NCI-H2171 (cell line): ENCODE results near the gene PRR33.
"Not testable (repeated sequence)": the region's sequence is repeated elsewhere in the genome, so short reads cannot be mapped to it uniquely, and the experiment has no call there.

Source experiments
- DNase-seq: peaks from one replicate; lab custom pipeline; 2025; lab: John Stamatoyannopoulos, UW

PRR33 gene

DNA sequence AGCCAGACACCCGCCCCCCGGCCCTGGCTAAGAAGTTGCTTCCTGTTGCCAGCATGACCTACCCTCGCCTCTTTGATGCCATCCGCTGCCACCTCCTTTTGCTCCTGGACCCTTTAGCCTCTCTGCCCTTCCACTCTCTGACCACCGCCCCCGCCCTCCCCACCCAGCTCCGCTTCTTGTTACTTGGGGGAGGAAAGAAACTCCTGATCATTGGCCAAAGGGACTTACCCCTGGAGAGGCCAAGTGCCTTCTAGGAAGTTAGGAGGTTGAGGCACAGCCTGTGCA is at the start of gene PRR33:
TSS of gene PRR33 (minus strand) at position 65 of the 285 bp plus-strand sequence. CDS start 1,311 bp downstream, outside the sequence.
- DNase-seq = no peak

GRCh38 chr11:1939788-1940187 is 48.1 kb upstream of the PRR33 start:
- DNase-seq = not testable (repeated sequence)

- no peak for DNase-seq
These were observed 47.4 kb upstream of the PRR33 start for GRCh38 chr11:1939006-1939625.

- DNase-seq = no peak
These were observed 46.8 kb upstream of the PRR33 start for GRCh38 chr11:1938343-1939005.

DNA sequence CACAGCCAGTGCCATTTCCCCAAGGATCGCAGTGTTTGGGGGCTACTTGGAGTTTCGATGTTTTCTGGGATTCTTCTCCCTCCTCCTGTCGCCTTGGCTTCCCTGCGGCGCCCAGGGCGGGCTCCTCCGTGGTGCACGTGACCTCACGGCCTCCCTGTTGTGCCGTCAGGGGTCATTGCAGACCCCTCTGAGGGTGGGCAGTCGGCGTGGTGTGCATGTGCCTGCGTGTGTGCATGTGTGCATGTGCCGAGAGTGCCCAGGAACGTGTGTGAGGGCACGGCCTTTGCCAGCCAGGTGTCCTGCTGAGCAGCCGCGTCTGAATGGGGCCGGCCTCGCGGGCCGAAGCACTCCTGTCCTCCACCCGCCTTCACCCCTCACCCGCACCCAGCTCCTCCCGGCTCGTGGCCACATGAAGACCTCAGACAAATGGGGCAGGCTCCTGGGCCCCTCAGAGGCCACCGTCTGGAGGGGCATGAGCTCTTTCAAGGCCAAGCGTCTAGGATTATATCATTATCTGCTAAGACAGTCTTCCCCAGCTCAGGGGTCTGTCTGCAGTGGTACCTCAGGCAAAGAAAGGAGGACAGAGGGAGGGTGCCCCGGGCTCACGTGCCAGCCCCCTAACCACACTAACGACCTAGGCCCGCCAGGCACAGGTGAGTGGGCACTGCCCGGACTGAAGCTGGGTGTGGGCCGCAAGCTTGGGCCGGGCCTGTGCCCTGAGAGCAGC is 46.1 kb upstream of the PRR33 start:
- no peak for DNase-seq

- DNase-seq = no peak
These were observed 45.3 kb upstream of the PRR33 start for GRCh38 chr11:1936781-1937615.

GRCh38 chr11:1936072-1936780 is 44.5 kb upstream of the PRR33 start:
- no peak for DNase-seq

DNA sequence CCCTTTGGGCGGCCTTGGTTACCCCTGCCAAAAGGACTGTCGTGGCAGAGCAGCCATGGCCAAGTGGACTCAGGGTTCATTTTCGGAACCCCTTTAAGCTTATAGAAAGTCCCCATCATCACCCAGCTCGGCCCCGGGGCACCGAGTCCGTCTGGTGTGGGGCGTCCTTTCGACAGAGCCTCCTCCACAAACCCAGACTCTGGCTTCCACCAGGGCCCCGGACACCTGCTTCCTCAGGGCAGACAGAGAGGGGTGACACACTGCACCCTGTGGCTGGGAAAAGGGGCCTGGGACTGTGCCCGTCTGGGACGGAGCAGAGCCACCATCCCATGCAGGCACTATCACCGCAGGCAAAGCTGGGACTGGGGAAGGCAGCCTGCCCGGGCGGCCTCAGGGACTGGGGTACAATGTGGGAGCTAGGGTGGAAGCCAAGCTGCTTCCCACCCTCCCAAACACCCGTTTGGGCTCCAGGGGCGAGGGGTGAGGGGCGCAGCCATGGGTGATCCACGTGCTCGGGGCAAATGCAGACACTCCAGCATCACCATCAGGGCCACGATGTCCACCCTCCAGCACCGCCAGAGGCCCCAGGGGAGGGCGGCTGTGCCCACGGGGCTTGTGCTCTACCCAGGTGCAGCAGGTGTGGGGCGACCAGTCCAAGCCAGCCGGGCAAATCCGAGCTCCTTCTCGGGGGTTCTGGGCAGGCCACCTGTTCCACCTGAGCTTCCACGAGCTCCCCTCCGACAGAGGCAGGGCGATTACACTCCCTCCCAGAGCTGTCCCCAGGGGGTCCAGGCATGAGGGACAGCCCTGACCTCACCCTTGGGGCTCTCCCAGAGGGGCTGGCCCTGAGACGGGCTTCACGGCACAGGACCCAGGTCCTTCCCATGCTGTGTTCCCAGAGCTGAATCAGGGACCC is 43.7 kb upstream of the PRR33 start:
- no peak for DNase-seq

DNA sequence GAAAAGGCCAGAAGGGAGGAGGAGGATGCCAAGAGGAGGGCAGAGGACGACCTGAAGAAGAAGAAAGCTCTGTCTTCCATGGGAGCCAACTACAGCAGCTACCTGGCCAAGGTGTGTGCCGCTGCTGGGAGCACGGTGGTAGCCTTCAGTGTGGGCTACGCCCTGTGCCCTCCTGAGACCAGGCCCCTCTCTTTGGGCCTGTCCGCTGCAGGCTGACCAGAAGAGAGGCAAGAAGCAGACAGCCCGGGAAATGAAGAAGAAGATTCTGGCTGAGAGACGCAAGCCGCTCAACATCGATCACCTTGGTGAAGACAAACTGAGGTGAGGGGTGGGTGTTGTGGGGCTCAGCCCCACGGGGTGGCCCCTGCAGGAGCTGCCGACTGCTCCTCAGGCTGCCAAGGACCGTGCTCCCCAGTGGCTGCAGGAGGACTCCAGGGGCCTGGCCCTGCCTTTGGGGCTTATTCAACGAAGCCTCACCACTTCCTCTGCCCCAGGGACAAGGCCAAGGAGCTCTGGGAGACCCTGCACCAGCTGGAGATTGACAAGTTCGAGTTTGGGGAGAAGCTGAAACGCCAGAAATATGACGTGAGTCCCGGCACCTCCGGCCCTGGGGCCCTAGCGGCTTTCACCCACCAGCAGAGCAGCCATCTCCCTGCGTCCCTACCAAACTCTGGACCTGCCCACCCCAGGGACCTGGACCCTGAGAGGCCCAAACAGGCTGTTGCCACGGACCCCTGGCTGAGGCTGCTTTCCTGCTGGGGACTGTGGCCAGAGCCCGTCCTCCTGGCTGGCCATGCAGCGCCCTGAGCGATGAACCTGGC is 42.9 kb upstream of the PRR33 start:
- no peak for DNase-seq

- DNase-seq = no peak
These were observed 42.0 kb upstream of the PRR33 start for GRCh38 chr11:1933416-1934334.

- no peak for DNase-seq
These were observed 41.0 kb upstream of the PRR33 start for GRCh38 chr11:1932681-1933080.

GRCh38 chr11:1932105-1932480 is 40.4 kb upstream of the PRR33 start:
- DNase-seq = no peak

GRCh38 chr11:1931341-1932104 is 39.8 kb upstream of the PRR33 start:
- DNase-seq = no peak

DNA sequence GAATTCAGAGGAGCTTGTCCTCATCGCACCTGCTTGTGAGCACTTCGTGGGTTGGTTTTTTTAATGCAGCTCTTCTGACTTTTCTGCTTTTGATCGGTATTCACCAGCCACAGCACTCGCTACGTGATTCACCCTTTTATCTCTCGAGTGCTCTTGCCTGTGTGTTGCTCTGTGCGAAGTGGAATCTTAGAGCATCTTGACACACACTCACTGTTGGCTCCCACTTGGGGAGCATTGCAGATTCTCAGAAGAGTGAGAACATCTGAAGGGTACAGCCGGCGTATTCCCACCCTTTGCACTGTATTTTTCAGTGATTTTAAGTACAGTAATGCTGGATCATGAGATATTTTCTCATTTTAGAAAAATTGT is 38.8 kb upstream of the PRR33 start:
- no peak for DNase-seq

DNA sequence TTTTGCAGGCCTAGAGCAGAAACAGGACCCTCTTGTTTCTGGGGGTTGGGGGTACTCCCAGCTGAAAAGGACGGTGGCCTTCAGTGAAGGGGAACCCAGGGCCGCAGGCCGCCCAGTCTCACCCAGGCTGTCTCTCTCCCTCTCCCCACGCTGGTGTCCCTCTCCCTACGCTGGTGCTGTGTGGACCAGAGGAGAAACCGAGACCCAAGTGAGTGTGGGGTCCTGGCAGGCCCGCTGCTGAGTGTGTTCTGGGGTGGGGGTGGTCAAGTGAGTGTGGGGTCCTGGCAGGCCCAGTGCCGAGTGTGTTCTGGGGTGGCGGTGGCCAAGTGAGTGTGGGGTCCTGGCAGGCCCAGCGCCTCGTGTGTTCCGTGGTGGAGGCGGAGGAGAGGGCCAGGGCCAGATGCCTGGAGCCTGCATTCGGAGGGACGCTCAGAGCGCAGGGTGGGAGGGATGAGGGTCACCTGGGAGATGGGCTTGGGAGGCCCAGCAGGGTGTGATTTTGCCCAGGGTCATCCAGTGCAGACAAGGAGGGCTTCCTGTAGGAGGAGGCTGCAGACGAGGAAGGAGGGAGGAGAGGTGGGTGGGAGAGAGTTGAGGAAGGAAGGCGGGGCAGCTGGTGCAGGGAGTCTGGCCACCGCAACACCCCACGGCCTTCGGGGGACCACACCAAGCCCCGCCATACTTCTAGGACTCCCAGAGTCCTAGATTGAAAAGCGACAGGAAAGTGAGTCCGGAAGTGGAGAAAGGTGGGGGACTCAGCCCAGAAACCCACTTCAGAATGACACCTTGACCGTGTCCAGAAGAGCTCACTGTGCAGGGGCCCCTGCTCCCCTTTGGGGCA is 38.1 kb upstream of the PRR33 start:
- DNase-seq = no peak

DNA sequence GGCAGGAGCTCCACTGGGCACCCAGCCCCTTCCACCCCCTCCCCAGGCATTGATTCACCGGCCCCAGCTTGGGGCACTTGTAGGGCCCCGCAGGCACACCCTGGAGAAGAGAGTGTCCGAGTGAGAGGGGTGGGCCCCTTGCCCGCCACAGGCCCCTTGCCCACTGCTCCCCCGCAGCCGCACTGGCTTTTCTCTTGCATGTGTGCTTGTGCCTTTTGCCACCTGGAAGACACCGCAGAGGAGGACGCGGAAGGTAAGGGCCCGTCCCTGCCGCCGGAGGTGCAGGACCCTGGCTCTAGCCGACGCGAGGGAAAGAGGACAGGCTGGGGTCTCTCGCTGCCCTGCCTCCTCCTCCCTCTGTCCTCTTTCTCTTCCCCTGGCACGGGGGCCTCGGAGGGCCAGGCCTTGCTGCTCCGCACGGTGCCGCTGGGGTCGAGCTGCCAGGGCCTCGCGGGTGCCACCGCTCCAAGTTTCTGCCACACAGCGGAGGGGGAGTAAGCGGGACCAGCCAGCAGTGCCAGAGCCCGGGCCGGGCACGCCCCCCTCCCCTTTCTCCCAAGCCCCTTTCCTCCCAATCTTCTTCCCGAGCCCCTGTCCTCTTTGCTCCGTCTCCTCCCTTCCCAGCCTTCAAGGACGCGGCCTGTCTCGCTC is 37.3 kb upstream of the PRR33 start:
- no peak for DNase-seq

GRCh38 chr11:1928470-1928890 is 36.8 kb upstream of the PRR33 start:
- no peak for DNase-seq
